GM12891 (cell line): ENCODE data around the gene RIPPLY1.

Experiments used
- POLR2A ChIP-seq: IDR thresholded peaks from 2 replicates; pipeline ENCODE4 v1.6.1; 2011; ENCODE audit warnings: low read depth, low read length, control low read depth
- TAF1 ChIP-seq: IDR thresholded peaks from 2 replicates; pipeline ENCODE4 v1.6.1; 2011; ENCODE audit warnings: low read depth, low read length, control low read depth

GRCh38 chrX:106894392-106894909, 8.7 kb downstream of the RIPPLY1 start:
- no peak for TF ChIP-seq POLR2A
- no peak for TF ChIP-seq TAF1
